HCT116 (cell line): Measurements from ENCODE around the gene TMEM239.
"Not testable (repeated sequence)": the region's sequence is repeated elsewhere in the genome, so short reads cannot be mapped to it uniquely, and the experiment has no call there.

Experiments used
- CEBPB ChIP-seq: IDR thresholded peaks from 2 replicates; pipeline ENCODE4 v1.6.1; 2012; ENCODE audit warnings: low read depth
- EGR1 ChIP-seq: IDR thresholded peaks from 2 replicates; pipeline ENCODE4 v1.6.1; 2012; ENCODE audit warnings: low read depth
- POLR2A ChIP-seq: IDR thresholded peaks from 2 replicates; pipeline ENCODE4 v1.7.0; 2011; ENCODE audit warnings: borderline replicate concordance; ENCODE audit not compliant: insufficient read depth, insufficient read length; ENCODE audit errors: extremely low read depth
- POLR2AphosphoS5 ChIP-seq: IDR thresholded peaks from 2 replicates; pipeline ENCODE4 v1.6.1; 2011; ENCODE audit warnings: mild to moderate bottlenecking, low read depth, low read length, moderate library complexity
- RAD21 ChIP-seq: IDR thresholded peaks from 2 replicates; pipeline ENCODE4 v1.6.1; 2012; ENCODE audit warnings: low read depth, mild to moderate bottlenecking
- SIN3A ChIP-seq: IDR thresholded peaks from 2 replicates; pipeline ENCODE4 v1.6.1; 2012; ENCODE audit warnings: low read depth
- TF ChIP-seq, protein P1 (sequence below): IDR thresholded peaks from 2 replicates; pipeline ENCODE4 v1.6.1; 2012; ENCODE audit warnings: low read depth
- TF ChIP-seq, protein P2 (sequence below), 3 experiments: fragments of 200-600 bp in 1 of 3; sonication (generic) in 1 of 3; IDR thresholded peaks in 2 of 3; conservative IDR thresholded peaks in 1 of 3; 2 replicates each; pipeline ENCODE4 v1.5.1; 2012 to 2017; ENCODE audit warnings: low read depth in 2 of 3, low read length in 2 of 3, antibody characterized with exemption in 1 of 3, borderline replicate concordance in 1 of 3, control low read depth in 1 of 3, mild to moderate bottlenecking in 1 of 3, mixed read lengths in 1 of 3, mixed run types in 1 of 3, moderate library complexity in 1 of 3; ENCODE audit not compliant: insufficient read depth in 1 of 3

- TF ChIP-seq, protein P1, sequence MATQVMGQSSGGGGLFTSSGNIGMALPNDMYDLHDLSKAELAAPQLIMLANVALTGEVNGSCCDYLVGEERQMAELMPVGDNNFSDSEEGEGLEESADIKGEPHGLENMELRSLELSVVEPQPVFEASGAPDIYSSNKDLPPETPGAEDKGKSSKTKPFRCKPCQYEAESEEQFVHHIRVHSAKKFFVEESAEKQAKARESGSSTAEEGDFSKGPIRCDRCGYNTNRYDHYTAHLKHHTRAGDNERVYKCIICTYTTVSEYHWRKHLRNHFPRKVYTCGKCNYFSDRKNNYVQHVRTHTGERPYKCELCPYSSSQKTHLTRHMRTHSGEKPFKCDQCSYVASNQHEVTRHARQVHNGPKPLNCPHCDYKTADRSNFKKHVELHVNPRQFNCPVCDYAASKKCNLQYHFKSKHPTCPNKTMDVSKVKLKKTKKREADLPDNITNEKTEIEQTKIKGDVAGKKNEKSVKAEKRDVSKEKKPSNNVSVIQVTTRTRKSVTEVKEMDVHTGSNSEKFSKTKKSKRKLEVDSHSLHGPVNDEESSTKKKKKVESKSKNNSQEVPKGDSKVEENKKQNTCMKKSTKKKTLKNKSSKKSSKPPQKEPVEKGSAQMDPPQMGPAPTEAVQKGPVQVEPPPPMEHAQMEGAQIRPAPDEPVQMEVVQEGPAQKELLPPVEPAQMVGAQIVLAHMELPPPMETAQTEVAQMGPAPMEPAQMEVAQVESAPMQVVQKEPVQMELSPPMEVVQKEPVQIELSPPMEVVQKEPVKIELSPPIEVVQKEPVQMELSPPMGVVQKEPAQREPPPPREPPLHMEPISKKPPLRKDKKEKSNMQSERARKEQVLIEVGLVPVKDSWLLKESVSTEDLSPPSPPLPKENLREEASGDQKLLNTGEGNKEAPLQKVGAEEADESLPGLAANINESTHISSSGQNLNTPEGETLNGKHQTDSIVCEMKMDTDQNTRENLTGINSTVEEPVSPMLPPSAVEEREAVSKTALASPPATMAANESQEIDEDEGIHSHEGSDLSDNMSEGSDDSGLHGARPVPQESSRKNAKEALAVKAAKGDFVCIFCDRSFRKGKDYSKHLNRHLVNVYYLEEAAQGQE, result not testable (repeated sequence)
- not testable (repeated sequence) for TF ChIP-seq POLR2A, SIN3A, CEBPB, RAD21, POLR2AphosphoS5, EGR1
- TF ChIP-seq, protein P2, sequence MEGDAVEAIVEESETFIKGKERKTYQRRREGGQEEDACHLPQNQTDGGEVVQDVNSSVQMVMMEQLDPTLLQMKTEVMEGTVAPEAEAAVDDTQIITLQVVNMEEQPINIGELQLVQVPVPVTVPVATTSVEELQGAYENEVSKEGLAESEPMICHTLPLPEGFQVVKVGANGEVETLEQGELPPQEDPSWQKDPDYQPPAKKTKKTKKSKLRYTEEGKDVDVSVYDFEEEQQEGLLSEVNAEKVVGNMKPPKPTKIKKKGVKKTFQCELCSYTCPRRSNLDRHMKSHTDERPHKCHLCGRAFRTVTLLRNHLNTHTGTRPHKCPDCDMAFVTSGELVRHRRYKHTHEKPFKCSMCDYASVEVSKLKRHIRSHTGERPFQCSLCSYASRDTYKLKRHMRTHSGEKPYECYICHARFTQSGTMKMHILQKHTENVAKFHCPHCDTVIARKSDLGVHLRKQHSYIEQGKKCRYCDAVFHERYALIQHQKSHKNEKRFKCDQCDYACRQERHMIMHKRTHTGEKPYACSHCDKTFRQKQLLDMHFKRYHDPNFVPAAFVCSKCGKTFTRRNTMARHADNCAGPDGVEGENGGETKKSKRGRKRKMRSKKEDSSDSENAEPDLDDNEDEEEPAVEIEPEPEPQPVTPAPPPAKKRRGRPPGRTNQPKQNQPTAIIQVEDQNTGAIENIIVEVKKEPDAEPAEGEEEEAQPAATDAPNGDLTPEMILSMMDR (IDR thresholded peaks at IDR 0.05 in 2 of 3, conservative IDR thresholded peaks at IDR 0.05 in 1 of 3; ENCODE audit: borderline replicate concordance in 1 of 3, insufficient read depth in 1 of 3, low read depth in 2 of 3, low read length in 2 of 3), result not testable (repeated sequence)
Measured at GRCh38 chr20:2831206-2831605, 15.0 kb downstream of the TMEM239 start.
